NCI-H82 (cell line): ENCODE results near the gene CHMP4A.
A peak's percentile ranks its signal among the peaks of the same experiment; 100 is the strongest.

ENCODE experiments used
- DNase-seq: peaks from one replicate; lab custom pipeline; 2025; lab: John Stamatoyannopoulos, UW

Gene CHMP4A, protein sequence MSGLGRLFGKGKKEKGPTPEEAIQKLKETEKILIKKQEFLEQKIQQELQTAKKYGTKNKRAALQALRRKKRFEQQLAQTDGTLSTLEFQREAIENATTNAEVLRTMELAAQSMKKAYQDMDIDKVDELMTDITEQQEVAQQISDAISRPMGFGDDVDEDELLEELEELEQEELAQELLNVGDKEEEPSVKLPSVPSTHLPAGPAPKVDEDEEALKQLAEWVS

DNA sequence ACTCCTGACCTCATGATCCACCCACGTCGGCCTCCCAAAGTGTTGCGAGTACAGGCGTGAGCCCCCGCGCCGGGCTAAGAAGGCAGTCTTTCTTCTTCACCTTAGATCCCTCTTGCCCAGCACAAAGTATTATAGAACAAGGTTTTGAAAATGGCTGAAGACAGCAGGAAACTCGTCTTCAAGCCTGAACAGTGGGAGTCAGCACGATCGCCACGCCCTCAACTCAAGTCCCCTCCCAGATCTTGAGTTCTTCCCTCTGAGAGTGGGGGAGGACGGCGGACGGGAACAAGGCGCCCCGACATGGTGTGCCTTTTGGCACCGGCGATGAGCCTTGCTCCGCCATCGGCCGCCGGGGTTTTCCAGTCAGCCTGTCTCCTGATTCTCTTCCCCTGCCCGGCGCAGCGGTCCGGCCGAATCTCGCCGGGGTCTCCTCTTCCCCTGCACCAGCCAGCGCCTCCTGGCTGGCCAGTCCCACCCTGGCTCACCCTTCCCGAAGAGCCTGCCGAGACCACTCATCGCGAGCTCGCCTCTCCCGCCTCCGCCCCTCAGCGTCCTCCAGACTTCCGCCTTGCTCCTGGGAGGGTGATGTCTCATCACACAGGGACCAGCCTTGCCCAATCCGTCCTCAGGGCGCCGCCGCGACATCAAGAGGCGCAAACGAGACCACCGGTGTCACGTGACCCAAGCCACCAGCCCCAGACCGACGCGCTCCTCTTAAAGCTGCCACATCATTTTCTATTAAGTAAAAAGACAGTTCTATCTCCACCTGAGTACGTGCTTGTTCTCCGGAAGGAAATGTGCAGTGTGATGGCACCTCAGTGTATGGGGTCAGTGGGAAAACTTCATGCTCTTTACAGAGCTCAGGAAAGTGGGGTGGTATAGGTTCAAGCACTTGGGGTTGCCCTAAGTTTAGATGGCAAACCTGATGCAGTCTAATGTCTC is at the start of gene CHMP4A:
Gene CHMP4A, minus strand, starts transcription at position 565 of the 942 bp plus-strand sequence. Its CDS starts 49 bp downstream, at position 516.
- DNase-seq, result peak; percentile 98

DNA sequence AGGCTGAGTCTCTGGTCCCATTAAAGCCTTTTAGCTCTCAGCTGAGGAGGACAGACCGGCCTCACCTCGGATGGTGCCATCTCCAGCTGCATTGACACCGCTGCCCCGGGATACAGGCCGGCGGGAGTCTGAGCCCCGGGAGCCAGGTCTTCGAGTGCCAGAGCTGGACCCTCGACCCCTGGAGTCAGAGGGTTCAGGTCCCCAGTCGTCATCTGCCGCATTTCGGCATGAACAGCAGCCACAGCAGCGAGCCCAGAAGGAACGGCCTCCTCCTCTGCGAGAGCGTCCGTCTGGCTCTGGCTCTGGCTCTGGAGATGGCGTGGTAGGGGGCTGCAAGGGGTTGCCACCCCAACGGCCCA is 48.7 kb upstream of the CHMP4A start:
- no peak for DNase-seq

DNA sequence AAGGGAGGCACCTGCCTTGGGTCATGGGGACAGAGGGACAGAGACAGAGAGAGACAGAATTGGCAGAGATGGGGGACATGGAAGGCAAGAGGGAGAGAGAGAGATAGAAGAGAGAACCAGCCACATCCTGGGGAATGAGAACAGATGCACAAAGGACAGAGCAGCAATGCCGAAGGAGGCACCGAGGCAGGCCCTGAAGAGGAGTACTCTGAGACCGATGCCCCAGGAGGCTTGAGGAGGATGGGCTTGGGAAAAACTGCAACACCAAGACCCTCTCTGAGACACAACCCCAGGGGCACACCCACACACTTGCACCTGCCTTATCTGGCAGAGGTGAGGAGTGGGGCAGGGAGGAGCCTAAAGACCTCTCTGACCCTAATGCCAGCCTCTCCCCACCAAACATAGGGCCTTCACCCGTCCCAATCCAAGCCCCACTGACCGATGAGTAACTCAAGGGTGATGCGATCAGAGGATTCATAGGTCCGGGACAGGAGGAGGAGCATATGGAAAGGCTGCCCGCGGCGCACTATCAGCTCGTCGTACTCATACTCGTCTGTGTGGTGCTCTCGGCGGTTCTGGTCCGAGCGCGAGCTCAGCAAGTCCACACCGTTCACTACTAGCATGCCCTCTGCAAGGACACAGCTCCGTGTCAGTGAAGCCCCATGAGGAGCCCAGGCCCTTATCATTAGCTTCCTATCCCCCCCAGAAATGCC is 48.1 kb upstream of the CHMP4A start:
- no peak for DNase-seq

DNA sequence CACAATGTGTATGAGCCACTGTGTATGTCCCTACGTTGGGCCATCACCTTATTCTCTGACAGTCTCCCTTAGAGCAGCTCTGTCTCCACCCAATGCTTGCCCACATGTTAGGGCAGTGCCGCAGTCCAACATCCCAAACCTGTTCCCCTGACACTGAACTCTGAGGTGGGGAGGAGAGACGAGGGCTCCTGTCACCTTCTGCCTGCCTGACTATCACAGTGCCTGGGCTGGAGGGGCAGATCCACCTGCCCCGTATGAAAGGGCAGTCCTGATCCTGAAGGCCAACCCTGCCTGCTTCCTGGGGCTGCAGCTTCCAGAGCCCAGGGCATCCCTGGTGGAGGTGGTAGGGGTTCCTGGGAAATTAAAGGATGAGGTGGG is 47.5 kb upstream of the CHMP4A start:
- no peak for DNase-seq

DNA sequence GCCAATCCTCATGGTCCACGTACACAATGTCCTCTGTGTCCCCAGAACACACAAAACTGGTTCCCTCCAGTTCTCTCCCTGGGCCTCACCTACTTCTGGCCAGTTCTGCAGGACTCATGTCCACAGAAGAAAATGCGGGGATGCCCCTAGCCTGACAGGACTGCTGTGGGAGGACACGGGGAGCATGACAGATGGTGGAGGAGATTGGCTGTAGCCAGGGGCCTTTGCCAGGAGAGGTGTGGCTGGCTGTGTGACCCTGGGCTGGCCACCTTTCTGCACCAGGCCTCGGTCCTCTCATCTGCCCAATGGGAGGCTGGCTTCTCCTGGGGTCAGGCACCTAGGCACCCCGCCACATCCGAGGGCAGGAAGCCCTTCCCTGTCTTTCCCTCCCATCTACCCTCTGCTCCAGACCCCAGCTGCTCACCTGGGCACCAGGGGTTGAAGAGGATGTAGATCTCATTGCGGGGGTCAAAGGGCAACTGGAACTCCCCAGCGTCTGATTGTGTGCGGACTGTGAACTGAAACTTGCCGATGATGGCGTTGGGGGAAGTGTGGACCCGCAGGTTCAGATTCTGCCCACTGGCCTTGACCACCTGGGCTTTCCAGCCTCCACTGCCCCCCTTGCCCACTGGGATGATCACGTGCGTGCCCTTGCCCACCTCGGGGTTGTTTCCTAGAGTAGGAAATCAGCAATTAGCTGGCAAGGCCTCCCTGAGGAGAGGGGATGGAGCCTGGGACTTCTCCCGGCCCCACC is 46.9 kb upstream of the CHMP4A start:
- no peak for DNase-seq

DNA sequence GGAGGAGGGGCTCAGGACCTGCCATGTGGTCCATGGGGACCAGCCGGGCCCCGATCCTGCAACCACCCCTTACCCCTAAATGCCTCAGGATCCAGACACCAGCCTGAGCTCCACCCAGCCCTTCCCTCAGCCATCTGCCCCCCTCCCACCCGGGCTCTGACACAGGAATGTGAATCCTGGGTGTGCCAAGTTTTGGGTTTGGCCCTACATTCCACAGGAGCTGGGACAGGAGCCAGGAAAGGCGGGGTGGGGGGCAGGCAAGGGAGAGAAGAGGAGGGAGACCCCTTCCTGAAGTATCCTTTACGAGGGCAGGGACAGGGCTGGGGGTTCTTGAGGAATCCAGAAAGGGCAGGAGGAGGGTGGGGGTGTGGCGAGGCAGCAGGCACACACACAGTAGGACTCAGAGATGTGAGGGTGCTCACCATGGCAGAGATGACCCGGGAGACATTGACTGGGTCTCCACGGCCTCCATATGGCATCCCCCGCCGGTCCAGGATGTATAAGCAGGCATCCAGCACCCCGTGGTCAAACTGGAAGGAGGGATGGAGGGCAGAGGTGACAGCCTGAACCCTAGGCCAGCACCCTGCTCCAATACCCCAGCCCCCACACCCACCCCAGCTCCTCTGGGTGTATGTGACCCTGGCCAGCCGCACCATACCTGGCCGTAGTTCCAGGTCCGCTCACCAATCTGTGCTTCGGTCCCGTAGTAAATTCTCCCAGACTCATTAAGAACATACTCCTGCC is 46.2 kb upstream of the CHMP4A start:
- no peak for DNase-seq

DNA sequence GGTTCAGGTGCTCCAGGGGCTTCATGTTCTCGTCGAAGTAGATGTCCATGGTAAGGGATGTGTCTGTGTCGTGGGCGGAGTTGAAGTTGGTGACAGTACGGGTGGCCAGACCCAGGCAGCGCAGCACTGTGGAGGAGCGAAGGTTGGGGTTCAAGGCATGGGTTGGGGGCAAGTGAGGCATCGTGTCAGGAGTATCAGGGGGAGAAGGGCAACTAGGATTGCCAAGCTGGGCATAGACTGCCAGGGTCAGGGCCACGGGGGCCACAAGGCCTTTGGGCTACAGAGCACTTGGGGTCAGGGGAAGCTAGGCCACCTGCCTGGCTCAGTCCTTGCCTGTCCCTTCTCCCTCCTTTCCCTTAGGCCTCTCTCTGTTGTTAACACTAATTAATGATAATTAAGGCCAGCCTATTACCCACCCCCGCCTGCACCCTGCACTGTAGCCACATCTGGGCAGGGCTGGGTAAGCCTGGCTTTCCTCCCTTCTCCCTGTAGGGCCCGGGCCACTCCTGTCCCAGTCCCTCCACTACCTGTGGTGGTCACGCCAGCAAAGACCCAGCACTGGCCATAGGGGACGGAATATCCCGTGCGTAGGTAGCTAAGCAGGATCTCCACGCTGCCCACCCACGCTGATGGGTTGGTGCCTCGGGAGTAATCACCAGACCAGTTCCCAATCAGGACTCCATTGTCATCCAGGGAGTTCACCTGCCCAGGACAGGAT is 45.4 kb upstream of the CHMP4A start:
- no peak for DNase-seq

DNA sequence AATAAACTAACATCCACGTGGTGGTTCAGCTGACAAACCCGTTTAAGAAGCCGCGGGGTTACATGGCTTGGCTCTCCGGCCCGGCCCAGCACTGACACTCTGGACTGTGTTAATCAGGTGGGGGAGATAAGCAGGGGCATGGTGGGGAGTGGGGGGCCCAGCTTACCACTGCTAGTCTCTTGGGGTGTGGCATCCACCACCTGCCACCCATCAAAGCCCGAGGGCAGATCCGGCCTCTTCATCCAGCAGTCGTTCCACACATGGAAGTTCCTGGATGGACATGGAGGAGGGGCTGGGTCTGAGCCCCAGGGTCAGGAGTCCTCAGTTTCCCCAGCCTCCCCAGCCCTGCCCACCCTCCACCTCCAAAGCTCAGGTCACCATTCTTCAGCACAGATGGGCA is 44.8 kb upstream of the CHMP4A start:
- DNase-seq, result no peak

DNA sequence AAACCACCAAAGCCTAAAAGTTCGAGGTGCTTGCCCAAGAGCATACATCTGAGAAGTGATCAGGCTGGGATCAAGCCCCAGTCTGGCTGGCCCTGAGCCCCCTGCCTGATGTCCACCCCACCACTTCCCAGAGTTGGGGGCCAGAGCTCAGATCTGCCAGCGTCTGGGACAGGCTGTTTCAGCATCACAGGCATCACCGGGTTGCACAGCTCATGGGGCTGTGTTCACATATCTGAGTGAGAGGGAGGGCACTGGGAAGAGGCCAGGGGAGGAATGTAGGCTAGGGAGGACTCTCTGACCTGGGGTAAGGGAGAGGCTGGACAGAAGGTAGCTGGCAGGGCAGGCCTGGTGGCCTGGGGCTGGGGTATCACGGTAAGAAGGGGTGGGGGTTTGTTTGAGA is 43.7 kb upstream of the CHMP4A start:
- DNase-seq, result no peak

DNA sequence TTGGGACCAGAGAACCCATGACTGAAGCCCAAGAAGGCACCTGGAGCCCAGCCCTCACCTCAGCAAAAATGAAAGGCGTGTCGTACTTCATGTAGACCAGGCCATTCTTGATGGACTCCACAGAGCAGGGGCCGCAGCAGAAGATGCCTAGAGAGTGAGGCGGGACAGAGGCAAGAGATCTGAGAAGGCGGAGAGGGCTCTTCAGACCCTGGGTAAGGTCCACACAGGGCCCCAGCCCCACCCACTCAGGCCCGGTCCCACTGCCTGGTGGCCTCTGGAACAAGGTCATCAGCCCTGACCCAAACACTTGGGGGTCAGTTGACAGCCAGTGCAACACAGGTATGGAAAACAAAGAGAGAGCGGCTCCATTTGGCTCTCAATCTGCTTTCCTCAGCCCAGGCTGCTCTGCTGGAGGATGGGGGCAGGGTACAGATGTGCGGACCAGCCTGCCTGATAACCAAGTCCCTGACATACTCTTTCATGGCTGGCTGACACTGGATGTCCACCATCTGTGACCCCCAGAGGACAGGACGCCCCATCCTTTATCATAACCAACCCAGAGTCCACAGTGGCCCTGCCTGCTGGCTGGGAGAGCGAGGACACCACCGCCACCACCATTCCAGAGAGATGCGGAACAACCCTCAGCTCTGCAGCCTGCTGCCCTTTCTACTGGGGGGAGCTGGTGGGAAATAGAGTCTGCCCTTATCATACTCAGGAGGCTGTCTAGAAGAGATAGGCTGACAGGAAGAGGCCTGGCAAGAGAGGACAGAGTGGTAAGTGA is 42.8 kb upstream of the CHMP4A start:
- no peak for DNase-seq

DNA sequence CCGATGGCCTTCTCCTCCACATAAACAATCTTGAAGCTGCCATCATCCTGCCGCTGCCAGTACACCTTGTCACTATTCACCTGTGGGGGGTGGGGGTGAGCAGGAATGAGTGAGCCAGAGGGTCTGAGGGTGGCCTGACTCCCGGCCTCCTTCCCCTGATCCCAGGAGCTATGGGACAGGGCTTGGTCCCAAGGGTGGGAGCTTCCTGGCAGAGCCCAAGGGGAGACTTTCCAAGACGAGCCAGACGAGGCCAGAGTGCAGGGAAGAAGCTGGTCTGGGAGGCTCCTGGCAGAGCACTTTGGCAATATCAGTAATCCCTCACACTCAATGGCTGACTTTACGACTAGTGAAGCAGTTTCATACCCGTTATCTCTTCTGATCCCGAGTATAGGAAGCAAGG is 42.1 kb upstream of the CHMP4A start:
- DNase-seq, result no peak

DNA sequence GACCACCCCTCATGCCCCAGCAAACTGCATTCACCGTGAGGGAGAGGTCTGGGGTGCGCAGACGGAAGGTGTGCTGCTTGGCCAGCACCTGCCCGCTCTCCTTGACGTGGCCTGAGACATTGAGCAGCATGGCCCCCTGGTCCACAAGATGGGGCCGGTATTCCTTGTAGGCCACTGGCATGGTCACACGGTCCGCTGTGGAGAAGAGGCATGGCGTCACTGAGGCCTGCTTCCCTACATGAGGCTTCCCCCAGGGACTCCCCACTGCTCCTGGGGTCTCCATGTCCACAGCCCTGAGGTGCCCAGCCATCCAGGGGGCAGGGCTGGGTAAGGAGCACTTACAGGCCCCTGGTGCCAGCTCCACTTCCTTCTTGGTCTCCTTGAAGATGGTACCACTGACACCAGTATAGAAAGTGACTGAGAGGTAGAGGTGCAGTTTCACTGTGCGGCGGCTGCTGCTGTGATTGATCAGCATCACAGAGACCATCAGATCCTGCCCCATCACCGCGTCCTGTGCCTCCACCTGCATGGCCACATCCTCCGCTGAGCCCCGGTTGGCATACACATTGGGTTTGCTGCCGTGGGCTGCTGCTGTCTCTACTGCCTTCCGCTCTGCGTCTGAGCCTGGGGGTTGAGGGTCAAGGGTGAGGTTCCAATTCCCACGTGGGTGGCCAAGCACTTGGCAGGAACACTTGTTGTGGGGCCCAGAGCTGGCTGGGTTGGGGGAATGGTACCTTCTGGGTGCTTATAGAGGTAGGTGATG is 41.5 kb upstream of the CHMP4A start:
- no peak for DNase-seq

DNA sequence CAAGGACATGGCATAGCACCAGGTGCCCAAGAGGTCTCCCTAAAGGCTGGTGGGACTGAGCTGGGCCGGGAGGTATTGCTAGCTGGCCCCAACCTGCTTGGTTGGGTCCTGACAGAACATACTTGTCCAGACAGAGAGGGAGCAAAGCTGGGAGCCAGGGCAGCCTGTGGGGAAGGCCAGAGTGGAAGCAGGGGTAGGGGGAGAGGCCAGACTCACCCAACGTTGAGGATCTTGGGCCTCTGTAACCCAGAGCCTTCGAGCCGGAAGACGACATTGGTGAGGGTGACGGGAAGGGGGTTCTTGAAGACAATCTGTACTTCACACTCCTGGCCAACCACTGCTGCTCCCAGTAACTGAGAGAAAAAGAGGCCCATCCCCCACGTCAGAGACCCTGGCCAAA is 40.6 kb upstream of the CHMP4A start:
- no peak for DNase-seq

DNA sequence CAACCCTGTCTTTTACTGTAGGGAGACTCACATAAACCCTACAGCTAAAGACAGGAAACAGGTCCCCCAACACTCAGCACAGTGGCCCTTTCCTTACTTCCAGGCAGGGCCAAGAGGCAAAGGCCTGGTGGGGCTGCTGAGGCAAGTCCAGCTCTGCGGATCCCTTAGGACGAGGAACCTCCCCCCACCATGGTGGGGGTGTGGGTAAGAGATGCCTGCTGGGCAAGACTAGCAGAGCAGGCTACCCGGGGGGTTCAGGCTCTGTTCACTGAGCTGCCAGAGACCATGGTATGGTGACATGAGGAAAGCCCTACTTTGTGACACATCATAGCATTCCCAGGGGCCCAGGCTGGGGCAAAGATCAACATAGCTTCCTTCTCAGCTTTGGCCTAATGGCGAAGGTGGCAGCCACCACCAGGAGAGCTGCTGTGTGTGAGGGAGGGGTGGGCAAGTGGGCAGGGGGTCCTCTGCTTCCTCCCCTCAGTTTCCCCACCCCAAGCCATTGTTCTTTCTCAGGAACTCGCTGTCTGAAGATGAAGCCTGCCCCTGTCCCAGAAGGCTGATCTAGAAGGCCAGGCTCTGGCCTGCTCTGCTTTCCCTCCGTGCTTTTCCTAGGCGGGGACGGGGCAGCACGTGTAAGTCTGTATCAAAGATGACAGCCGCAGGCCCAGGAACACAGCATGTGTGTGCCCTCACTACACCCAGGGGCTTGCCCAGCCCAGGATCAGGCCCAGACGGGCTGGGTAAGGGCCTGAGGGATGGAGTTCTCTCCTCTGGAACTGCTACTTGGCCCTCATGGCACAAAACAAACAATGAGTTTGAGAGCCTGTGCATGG is 39.2 kb upstream of the CHMP4A start:
- DNase-seq, result no peak

DNA sequence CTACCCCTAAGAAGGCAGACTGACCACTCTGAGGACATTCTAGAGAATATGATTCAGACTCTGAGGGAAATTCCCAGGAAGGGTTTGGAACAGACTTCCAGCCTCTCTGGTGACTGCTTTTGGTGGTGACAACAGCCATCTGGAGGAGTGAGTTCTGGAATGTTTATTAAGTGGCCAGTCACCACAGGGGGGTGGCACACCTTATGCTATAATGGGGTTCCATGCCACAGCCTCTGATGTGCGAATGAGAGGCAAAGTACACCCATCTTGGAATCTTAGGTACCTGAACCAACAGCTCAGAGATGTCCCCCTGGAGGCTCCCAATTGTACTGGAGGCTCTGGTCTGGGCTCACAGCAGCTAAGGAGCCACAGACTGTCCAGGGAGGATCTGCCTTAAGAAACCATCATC is 38.6 kb upstream of the CHMP4A start:
- no peak for DNase-seq

DNA sequence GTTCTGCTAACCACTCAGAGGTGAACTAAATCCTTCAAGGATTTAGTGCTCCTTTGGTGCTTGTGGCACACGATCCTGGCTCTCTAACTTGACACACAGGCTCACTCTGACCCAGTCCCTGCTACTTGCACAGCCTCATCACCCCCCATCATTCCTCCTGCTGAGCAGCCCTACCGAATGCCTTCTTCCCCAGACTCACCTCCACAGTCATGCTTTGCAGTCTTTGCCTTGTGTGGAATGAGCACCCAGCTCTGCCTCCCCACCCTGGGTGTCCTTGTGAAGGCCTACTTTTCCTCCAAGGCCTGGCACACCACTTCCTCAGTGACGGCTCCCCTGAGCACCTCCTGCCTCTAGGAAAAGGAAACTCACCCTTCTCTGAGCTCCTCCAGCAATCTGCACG is 37.1 kb upstream of the CHMP4A start:
- no peak for DNase-seq

DNA sequence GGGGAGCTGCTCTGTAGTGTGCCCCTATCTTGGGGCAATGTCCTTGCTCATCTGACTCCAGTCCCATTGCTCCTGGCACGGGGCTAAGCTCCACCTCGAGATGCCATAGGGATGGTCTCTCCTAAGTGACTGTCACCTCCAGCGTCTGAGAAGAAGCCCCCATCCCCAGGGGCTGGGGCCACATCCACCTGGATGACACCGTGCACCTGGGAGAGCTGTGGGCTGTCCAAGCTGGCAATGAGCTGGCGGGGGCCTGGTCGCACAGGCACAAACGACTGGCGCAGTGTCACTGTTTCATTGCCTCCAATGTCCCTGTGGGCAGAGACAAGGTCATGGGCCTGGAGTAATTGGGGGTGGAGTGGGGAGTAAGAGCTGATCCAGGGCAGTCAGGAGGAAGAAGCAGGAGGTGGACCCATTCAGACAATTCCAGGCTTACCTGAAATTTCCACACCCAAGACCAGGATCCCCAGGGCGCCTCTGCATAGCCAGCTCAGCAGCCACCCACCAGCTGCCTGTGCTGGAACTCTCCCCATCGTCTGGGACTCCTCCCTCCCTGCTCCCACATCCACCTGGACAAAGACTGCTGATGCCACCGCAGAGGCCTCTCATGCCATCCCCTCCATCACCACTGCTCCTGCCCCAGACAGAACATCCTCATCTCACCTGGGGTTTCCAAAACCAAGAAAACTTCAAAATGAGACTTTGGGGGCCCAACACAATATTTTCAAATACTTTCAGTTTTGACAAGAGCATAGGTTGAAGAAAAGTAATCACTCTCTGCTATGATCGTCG is 36.1 kb upstream of the CHMP4A start:
- no peak for DNase-seq

DNA sequence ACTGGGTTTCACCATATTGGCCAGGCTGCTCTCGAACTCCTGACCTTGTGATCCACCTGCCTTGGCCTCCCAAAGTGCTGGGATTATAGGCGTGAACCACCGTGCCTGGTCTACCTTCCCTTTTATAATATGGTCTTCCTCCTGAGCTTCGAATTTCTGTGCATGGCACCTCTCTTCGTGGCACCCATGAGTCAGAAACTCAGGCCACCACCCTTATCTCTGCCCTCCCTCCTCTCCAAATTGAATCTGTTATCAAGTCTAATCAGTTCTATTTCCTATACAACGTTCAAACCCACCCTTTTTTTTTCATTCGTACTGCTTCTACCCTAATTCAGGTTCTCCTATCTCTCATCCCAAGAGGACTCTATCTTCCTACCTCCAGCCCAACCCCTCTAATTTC is 34.1 kb upstream of the CHMP4A start:
- no peak for DNase-seq
